ENCODE results near the gene EXOC3.

- TF ChIP-seq, protein P1, sequence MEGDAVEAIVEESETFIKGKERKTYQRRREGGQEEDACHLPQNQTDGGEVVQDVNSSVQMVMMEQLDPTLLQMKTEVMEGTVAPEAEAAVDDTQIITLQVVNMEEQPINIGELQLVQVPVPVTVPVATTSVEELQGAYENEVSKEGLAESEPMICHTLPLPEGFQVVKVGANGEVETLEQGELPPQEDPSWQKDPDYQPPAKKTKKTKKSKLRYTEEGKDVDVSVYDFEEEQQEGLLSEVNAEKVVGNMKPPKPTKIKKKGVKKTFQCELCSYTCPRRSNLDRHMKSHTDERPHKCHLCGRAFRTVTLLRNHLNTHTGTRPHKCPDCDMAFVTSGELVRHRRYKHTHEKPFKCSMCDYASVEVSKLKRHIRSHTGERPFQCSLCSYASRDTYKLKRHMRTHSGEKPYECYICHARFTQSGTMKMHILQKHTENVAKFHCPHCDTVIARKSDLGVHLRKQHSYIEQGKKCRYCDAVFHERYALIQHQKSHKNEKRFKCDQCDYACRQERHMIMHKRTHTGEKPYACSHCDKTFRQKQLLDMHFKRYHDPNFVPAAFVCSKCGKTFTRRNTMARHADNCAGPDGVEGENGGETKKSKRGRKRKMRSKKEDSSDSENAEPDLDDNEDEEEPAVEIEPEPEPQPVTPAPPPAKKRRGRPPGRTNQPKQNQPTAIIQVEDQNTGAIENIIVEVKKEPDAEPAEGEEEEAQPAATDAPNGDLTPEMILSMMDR (IDR thresholded peaks at IDR 0.05): no peak
- no peak for TF ChIP-seq POLR2A (IDR thresholded peaks at IDR 0.05)
Observed at GRCh38 chr5:396531-396961, 46.4 kb upstream of the EXOC3 start.
